ENCODE data around the gene SNAPC2. TPM values are rescaled to one million over a fixed set of nuclear protein-coding genes. Genes with fewer than 3 reads are reported as not detected.
A peak's percentile ranks its signal among the peaks of the same experiment; 100 is the strongest.
"Not testable (repeated sequence)": the region's sequence is repeated elsewhere in the genome, so short reads cannot be mapped to it uniquely, and the experiment has no call there.

The SNAPC2 gene
- polyA plus RNA-seq, 1 of the 3 experiments (the other 2 are of a cell fraction): 38.7 TPM

DNA sequence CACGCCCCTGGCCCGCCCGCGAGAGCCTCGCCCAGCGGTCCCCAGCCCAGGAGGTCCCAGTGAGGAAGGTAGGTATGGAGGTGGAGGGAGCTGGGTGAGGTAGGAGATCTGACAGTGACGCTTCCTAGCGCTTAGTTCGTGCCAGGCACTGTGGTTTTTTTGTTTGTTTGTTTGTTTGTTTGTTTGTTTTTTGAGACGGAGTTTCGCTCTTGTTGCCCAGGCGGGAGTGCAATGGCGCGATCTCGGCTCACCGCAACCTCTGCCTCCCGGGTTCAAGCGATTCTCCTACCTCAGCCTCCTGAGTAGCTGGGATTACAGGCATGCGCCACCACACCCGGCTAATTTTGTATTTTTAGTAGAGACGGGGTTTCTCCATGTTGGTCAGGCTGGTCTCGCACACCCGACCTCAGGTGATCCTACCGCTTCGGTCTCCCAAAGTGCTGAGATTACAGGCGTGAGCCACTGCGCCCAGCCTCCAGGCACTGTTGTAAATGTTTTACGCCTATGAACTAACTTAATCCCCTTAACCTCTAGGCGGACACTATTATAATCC, 2.0 kb upstream of the SNAPC2 start:
- not testable (repeated sequence) for H3K27me3 ChIP-seq (ENCODE audit: insufficient read depth); DNase-seq; H2AFZ ChIP-seq (ENCODE audit: low read depth); H3K9ac ChIP-seq; H3K4me3 ChIP-seq (ENCODE audit: low read depth in 2 of 2, low read length in 1 of 2); H3K27ac ChIP-seq (ENCODE audit: low read depth in 2 of 2, low read length in 1 of 2); H3K9me2 ChIP-seq; H3K9me3 ChIP-seq
- CTCF ChIA-PET: interaction anchor here (0.7 to 5.0 kb wide), 9 partner anchors 9 to 83 kb away, joined by 3 to 36 read pairs (median 8); partner anchors contain the start of genes CTXN1, MAP2K7 and TIMM44
- Histone ChIP-seq H3F3A (replicated peaks; ENCODE audit: insufficient read depth) (peaks cover 10% of the 10 kb centered on the region), H3K79me2 (ENCODE audit: insufficient read depth) (peaks cover 15% of the 10 kb centered on the region; the same call in 1 of the 2 replicates), H3K4me1 (ENCODE audit: control insufficient read depth in 1 of 2, insufficient read depth in 2 of 2, low read depth in 1 of 2, low read length in 1 of 2) (peaks cover 10 to 29% of the 10 kb centered on the region in 2 experiments; a peak in 2 of 4 replicates), H3K4me2 (0 out of 2 replicates have a peak overlapping the region, but pooled peaks have one; percentile 57), H4K20me1 (ENCODE audit: insufficient read depth) (peaks cover 18% of the 10 kb centered on the region), H3K36me3 (replicated peaks in 1 of 2; ENCODE audit: control insufficient read depth in 1 of 2, insufficient read depth in 2 of 2, low read length in 1 of 2) (peaks cover 0 to 18% of the 10 kb centered on the region in 2 experiments)
- 89% methylated on average over 27 of the region's 29 CpGs for WGBS (ENCODE audit: low lambda C conversion rate)
- TF ChIP-seq, protein P1, sequence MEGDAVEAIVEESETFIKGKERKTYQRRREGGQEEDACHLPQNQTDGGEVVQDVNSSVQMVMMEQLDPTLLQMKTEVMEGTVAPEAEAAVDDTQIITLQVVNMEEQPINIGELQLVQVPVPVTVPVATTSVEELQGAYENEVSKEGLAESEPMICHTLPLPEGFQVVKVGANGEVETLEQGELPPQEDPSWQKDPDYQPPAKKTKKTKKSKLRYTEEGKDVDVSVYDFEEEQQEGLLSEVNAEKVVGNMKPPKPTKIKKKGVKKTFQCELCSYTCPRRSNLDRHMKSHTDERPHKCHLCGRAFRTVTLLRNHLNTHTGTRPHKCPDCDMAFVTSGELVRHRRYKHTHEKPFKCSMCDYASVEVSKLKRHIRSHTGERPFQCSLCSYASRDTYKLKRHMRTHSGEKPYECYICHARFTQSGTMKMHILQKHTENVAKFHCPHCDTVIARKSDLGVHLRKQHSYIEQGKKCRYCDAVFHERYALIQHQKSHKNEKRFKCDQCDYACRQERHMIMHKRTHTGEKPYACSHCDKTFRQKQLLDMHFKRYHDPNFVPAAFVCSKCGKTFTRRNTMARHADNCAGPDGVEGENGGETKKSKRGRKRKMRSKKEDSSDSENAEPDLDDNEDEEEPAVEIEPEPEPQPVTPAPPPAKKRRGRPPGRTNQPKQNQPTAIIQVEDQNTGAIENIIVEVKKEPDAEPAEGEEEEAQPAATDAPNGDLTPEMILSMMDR (IDR thresholded peaks at IDR 0.05): peak; percentile 13
- POLR2A ChIA-PET: interaction anchor here (1.0 to 1.1 kb wide), 2 partner anchors 14 to 26 kb away, joined by 3 read pairs; partner anchors contain the start of genes MAP2K7 and TIMM44

DNA sequence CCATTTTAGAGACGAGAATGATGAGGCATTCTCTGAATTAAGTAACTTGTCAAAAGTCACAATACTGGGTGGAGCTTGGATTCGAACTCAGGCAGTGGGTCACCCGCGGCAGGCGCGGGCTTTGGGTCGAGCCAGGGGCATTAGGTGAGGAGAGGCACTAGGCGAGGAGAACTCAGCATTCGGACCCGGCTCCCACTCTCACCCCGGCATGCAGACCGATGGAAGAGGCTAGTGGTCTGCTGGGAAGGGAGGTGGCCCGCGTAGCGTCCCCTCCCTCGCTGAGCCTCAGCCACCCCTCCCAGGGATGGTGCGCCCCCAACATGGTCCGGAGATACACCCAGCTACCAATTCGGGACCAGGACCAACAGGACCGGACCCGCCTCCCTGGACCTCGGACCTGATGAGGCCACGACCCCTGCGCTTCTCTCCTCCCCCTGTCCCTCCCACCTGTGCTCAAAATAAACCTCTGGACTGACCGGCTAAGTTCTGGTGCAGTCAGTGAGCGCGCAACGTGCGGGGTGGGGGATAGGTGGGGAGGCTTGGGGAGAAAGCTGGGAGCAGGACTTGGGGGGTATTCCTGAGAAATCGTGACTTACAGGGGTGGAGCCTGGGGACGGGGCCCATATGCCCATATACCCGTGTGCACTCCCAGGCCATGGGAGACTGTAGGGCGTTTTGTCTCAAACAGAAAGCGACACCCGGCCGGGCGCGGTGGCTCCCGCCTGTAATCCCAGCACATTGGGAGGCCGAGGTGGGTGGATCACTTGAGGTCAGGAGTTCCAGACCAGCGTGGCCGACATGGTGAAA, 1.3 kb upstream of the SNAPC2 start:
- Histone ChIP-seq H4K20me1 (ENCODE audit: insufficient read depth) (peaks cover 23% of the 10 kb centered on the region), H3K79me2 (ENCODE audit: insufficient read depth) (peaks cover 16% of the 10 kb centered on the region; the same call in 1 of the 2 replicates), H3K9me3 (no peaks in the 10 kb centered on the region), H3K9ac (no peak overlapping the region), H3K36me3 (replicated peaks in 1 of 2; ENCODE audit: control insufficient read depth in 1 of 2, insufficient read depth in 2 of 2, low read length in 1 of 2) (peaks cover 0 to 20% of the 10 kb centered on the region in 2 experiments), H3K4me3 (ENCODE audit: low read depth in 2 of 2, low read length in 1 of 2) (no peak overlapping the region), H3K27me3 (ENCODE audit: insufficient read depth) (peaks cover 7% of the 10 kb centered on the region; the same call in 1 of the 2 replicates), H3K4me1 (ENCODE audit: control insufficient read depth in 1 of 2, insufficient read depth in 2 of 2, low read depth in 1 of 2, low read length in 1 of 2) (peaks cover 10 to 31% of the 10 kb centered on the region in 2 experiments; a peak in 2 of 4 replicates), H3F3A (replicated peaks; ENCODE audit: insufficient read depth) (peaks cover 5% of the 10 kb centered on the region), H2AFZ (ENCODE audit: low read depth) (no peak overlapping the region), H3K27ac (ENCODE audit: low read depth in 2 of 2, low read length in 1 of 2) (no peak overlapping the region), H3K9me2 (no peaks in the 10 kb centered on the region), H3K4me2 (peak overlapping the region; percentile 94)
- TF ChIP-seq NRF1 (IDR thresholded peaks at IDR 0.05; ENCODE audit: low read depth, low read length): no peak
- TF ChIP-seq, protein P2, sequence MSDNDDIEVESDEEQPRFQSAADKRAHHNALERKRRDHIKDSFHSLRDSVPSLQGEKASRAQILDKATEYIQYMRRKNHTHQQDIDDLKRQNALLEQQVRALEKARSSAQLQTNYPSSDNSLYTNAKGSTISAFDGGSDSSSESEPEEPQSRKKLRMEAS (IDR thresholded peaks at IDR 0.05; ENCODE audit: low read depth): no peak
- TF ChIP-seq, protein P1 (IDR thresholded peaks at IDR 0.05): no peak
- TF ChIP-seq SIN3A (IDR thresholded peaks at IDR 0.05; ENCODE audit: borderline replicate concordance, low read depth, low read length): no peak
- WGBS (ENCODE audit: low lambda C conversion rate): 92% methylated on average over 29 of the region's 42 CpGs
- ChIA-PET POLR2A (interaction anchor here (2.4 kb wide), 1 partner anchor 57 kb away, joined by 8 read pairs; no protein-coding TSS in a partner anchor), CTCF (interaction anchor here (1.2 to 5.0 kb wide), 13 partner anchors 8 to 350 kb away, joined by 3 to 36 read pairs (median 7); partner anchors contain the start of genes CTXN1, MAP2K7, TIMM44 and TRAPPC5)
- no peak for DNase-seq
